NCI-H2196 (cell line): ENCODE measurements around the gene PARM1.

Experiments used
- DNase-seq: peaks from one replicate; lab custom pipeline; 2025; ENCODE audit not compliant: unreplicated experiment; lab: John Stamatoyannopoulos, UW

PARM1 gene

DNA sequence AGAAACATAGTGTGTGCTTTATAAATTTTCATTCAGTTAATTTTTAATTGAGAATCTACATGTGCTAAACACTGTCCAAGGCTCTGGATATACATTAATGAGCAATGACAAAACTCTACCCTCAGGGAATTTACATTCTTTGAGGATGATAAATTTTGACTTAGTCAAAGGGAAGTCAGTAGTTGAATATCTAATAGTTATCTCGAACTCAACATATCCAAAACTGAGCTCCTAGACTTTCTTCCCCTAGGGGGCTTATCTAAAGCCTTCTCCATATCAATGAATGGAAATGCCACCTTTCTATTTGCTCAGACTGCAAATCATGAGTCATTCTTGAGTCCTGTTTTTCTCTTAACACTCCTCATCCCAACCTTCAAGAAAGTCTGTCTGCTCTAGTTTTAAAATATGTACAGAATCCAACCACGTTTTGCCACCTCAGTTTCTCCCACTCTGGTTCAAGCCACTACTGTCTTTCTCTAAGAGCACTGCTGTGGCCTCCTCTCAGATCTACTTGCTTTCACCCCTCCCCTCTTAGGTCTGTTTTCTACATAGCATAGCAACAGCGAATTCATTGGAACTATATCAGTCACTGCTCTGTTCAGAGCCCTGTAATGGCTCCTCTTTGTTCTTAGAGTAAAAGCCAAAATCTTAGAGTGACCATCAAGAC lies 9.5 kb downstream of the PARM1 start:
- DNase-seq: no peak

DNA sequence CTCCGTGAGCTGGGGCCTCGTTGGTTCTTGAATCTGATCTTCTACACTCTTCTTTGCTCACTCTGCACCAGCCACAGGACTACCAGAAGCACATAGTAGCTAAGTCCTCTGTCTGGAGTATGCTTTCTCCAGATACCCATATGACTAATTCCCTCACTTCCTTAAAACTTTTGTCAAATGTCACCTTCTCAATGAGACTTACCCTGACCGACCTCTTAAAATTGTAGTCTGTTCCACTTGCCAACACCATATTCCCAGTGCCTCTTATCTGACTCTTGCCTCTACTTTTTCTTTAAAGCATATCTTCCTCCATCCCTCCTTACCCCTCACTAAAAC lies 10.0 kb downstream of the PARM1 start:
- DNase-seq: no peak

DNA sequence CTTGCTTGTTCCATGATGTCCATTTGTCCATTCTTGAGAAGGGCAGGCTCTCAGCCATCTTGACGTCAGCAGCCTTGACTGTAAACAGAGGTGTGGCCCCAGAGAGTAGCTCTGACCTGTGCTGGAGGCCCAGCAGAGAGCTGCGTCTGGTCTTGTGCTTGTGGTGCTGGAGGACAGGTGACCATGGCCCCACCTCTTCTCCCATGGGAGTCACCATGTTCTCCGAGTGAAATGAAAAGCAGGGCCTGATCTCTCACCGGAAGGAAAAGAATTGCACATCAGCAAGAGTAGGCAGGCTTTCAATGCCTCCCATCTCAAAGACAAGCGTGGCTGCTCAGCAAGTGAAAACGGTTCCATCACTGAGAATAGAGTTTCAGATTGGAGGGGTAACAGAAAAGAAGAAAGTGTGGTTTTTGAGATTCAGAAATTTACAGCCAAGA lies 11.5 kb downstream of the PARM1 start:
- DNase-seq: peak; percentile 28

DNA sequence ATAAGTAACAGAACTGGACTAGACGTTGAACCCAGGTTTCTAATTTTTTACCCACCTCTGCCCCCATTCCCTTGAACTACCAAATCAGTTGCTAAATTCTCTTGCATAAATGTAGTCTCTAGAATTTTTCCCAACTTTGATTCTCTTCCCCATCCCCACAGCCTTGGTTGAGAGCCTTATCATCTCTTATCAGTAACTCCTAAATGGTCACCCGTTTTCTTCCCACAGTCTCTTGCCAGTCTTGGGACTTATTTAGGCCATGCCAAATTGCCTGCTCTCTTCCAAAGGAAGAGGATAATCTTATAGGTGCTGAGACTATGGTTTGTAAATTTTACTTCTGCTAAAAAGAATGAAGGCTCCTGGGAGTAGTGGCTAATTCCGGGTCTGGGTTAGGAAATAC lies 13.3 kb downstream of the PARM1 start:
- DNase-seq: no peak

DNA sequence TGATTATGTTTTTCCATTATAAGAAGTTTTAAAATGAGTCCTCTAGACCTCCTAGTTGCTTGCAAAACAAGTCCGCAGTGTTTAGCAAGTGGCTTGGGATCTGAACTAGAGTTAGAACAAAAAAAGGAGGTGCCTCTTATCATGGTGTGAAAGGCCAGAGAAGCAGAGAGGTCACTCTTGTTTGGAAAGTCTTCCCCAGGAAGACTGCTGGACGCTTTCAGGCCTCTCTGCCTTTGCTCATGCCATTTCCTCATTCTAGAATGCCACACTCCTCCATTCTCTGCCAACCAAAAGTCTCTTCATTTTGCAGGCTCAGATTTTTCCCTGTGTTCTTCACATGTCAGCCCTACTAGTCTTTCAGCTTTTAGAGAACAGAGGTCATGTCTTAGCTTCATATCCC lies 14.9 kb downstream of the PARM1 start:
- DNase-seq: no peak

DNA sequence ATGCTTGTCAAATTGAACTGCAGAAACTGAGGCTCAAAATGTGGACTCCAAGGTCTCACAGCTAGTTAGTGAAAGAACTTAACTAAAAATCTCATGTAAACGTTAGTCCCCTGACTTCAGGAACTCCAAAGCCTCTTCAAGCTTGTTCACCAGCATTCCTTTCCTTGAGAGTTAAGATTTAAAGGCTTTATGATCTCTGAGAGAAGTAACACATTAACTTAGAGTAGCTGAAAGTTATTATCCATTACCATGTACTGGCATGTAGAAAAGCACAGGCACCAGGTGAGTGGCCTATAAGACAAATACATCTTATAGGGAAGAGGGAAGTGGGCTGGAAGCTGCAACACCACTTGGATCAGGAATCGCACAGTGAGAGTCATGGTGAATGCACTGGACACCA lies 15.3 kb downstream of the PARM1 start:
- no peak for DNase-seq

DNA sequence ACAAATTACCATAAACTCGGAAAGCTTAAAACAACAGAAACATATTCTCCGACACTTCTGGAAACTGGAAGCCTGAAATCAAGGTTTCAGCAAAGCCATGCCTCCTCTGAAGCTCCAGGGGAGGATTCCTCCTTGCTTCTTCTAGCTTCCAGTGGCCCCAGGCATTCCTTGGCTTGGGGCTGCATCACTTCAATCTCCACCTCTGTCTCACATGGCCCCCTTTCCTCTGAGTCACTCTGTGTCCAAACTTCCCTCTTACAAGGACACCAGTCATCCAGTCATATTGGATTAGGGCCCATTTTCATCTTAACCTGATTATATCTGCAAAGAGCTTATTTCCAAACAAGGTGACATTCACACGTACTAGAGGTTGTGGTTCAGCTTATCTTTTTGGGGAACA lies 17.3 kb downstream of the PARM1 start:
- no peak for DNase-seq

DNA sequence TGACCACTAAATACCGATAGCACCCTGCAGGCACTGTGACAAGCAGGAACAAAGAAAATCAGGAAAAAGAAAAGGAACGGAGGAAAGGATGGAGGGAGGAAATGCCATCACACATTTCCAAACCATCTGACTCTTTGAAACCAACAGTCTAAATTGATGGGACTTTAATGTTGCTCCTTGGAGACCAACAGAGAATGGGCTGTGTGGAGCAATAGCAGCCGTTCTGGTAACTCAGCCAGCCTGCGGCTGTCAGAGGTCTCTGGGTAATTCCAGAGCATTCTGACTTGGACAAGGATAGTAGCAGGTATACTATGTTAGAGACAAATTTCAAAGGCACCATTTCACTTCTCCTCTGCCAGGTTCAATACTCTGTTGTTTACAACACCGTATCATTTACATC lies 18.0 kb downstream of the PARM1 start:
- DNase-seq: no peak

DNA sequence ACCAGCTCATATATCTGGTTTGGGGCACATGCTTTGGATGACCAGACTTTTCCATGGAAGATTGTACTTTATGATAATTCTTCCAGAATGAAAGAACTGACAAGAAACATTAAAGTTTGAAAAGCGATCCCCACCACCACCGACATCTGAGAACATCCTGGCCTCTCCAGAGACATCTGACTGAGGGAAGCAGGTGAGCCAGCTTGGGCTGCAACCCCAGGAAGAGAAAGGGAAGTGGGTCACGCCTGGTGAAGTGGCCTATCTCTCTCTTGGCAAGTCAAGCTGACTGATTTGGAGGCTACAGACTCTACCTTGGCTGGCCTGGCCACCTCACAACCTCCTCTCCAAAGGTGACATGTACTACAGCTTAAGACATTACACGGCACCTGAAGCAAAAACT lies 20.7 kb downstream of the PARM1 start:
- DNase-seq: no peak

DNA sequence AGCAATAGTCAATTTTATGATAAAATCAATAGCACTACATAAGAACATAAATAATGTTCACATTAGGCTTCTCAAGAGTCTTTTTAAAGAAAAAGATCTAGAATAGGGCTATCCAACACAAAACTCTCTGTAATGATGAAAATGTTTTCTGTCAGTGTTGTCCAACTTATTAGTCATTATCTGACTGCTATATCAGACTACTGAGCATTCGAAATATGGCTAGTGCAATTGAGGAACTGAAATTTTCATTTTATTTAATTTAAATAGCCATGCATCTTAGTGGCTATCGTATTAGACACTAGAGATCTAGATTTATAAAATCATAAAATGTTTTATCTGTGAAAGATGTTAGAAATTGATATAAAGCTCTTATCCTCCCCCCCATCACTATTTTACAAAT lies 26.0 kb downstream of the PARM1 start:
- no peak for DNase-seq

DNA sequence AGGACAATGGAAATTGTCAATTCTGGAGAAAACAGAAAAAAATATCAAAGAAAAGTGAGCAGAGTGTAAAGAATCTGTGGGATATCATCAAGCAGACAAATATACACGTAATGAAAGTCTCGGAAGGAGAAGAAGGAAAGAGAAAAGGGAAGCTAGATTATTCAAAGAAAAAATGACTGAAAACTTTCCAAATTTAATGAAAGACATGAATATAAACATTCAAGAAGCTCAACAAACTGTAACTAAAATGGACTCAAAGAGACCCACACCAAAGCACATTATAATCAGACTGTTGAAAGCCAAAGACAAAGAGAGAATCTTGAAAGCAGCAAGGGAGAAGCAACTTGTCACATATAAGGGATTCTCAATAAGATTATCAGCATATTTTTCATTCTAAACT lies 28.3 kb downstream of the PARM1 start:
- DNase-seq: no peak

DNA sequence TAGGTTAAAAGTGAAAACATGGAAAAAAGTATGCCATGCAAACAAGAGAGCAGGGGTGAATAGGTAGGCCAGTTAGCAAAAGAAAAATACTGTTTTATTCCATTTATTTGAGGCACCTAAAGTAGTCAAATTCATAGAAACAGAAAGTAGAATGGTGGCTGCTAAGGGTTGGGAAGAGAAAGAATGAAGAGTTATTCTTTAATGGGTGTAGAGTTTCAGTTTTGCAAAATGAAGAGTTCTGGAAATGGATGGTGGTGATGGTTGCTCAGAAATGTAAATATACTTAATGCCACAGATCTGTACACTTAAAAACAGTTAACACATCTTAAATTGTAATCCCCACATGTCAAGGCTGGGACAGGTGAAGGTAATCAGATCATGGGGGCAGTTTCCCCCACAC lies 29.7 kb downstream of the PARM1 start:
- no peak for DNase-seq

DNA sequence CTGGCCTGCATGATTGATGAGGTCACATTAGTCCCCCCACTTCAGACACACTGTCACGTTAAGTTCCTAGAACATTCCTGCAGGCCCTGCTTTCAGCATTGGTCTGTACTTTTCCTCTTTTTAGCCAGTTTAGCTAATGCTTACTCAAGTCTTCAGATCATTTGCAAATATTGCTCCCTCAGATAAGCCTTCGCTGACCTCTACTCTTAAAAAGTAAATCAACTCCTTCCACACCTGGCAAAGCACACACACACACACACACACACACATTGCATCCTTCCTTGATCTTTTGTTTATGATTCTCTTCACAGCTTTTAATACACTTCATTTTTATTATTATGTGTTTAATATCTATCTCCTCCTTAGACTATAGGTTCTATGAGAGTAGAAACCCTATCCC lies 31.4 kb downstream of the PARM1 start:
- no peak for DNase-seq

DNA sequence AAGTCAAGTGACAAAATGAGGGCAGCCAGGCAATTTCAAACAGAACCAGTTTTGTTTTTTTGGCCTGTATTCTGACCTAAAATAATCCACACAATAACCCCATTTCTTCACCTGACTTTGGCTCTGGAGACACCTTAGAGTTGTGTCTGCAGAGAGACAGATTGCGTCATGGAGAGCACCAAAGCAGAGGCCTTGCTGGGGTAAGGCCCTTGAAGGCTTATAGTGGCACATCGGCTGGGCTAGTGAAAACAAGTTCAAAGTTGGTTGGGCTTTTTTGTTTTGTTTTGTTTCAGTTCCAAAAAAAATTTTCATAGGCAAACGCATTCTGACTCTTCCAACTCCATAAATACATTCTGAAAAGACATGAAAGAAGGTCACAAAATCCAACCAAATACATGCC lies 34.4 kb downstream of the PARM1 start:
- DNase-seq: no peak

DNA sequence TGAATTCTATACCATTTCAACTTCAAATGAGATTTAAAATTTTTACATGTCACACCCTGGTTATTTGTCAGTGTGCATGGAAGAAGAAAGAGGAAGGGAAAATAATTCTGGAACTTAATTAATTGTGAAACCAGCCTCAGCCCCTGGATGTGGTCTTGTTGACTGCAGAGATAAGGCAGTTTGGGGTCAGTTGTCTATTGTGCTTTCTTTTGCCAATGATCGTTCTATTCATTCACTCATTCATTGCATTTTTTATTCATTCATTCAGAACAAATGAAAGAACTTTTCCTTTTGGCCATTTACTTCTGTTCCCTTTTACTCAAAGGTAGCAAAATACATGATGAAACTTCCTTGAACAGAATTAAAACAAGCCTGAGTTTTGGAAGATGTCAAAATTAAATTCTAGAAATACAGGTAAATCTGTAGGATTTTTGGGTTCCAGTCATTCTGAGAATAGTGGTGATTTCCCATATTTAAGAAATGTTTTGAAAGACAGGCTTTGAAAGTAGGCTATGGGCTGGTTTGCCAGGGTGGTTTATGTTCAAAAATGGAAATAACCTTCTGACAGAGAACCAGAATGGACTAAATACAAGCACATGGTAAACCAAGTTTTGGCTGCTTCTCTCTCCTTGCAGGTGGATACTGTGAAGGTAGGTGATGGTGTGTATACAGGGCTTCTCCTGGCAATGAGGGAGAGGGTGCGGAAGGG lies 35.7 kb downstream of the PARM1 start:
- DNase-seq: no peak

DNA sequence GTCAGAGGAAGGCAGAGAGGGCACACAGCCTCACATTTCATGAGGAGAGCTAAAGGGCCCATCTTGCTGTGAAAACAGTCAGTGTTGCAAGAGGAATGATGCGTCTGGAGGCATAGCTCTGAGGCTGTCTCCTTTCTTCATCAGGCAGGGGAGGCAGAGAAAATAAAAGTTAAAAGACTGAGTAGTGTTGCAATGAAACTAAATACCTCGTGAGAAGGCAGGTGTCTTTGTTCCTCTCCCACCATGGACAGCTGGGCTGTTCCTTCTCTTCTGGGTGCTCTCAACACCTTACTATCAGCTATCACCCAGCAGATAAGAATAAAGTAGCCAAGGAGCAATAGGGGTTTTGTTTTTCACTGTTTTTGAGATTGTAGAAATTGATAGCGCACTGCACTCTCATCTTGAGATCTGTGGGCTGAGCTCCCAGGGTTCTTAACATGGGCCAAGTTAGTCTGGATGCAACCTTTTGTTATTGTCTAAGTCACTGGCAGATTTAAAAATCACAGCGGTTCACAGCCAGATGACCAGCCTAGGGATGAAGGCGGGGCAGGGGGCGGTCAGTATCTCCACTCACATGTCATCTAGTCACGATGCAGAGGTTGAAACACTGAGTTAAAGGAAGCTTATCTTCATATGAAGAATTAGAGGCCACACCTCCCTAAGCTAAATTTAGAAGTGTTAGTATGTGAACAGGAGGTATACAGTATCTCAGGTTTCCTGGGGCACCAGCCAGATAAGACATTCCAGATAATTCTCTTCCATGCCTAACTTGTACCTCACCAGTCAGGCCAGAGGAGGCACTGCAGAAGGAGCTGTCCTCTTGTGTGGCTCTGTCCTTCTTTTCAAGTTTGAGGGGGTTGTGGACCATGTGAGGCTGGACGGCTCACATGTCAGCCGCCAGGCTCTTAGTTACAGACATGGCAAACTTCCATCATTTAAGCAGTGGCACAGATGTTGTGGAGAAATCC lies 36.9 kb downstream of the PARM1 start:
- no peak for DNase-seq

DNA sequence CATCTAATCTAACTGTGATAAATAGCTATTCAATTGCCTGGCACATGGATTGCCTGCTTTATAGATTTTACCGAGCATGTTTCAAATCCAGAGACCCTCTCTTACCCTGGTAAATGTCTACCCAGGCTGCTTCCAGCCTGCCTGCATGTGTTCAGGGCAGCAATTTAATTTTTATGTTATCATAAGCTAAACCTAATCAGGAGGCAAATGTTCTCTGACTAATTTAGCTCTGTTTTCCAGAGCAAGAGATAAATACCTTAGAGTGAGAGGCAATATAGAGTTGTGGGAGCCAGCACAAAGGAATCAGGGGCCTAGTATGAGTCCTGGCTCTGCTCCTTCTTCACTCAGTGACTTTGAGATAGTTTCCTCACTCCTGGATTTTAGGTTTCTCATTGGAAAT lies 37.7 kb downstream of the PARM1 start:
- DNase-seq: no peak

DNA sequence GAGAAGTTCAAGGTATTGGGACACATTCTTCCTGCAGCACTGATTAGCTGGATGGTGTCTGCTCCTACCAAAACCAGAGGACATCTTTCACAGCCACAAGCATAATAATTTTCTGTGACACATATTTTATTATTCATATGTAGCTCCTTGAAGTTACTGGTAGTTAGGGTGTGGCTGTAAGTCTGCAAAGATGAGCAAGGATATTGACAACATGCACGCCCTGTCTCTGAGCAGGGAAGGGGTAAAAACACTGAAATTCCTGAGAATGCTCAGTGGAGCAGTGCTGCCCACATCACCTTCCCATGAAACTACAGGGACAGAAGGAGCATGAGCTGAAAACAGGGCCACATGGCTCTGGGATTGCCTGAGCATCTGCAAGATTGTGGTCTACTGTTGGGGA lies 38.9 kb downstream of the PARM1 start:
- no peak for DNase-seq

DNA sequence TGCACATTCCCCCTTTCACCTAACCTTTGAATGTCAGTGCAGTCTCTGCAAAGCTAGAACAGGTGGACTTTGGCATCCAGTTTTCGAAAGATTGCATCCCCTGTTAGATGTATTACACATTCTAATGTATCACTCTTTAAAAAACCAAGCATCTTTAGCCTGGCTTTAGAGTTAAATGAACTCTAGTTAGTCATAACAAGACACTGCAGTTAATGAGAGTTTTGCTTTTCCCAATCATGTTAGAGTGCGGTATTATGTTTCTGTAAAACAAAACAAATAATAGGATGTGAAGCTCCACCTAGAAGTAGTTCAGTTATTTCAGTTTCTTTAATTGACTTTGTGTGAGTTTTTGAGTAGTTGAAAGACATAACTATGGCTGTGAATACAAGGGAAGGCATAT lies 42.2 kb downstream of the PARM1 start:
- no peak for DNase-seq

DNA sequence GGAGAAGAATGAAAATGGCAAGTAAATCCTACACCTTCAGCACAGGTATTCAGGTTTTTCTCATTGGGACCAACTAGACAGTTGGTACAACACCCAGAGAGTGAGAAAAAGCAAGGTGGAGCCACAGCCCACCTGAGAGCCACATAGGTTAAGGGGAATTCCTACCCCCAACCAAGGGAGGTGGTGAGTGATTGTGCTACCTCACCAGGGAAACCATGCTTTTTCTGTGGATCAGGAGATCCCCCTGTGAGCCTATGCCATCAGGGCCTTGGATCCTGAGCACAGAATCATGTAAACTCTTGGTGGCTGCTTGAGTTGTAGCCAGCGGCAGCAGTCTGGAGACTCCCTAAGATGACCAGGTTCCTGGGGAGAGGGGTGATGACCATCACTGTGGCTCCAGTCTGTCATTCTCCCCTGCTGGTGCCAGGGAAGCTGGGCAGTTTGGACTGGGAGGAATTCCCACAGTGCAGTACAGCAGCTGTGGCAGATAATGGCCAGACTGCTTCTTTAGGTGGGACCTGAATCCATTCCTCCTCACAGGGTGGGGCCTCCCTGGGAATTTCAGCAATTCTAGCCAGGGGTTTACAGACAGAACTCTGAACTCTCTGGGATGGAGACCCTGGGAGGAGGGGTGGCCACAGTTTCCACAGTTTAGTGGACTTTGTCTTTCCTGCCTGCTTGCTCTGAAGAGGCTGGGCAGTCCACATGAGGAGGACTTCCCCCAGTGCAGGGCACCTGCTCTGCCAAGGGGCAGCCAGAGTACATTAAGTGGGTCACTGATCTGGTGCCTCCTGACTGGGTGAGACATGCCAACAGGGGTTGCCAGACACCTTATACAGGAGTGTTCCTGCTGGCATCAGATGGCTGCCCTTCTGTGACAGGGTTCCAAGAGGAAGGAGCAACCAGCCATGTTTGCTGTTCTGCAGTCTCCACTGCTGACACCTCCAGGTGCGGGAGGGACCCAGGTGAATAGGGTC lies 43.2 kb downstream of the PARM1 start:
- no peak for DNase-seq
